Right ventricle myocardium inferior (tissue), 1 donor: ENCODE data around the gene LY6G5B. TPM values are rescaled to one million over a fixed set of nuclear protein-coding genes. Genes with fewer than 3 reads are reported as not detected.
A peak's percentile ranks its signal among the peaks of the same experiment; 100 is the strongest.

ENCODE experiments used
- ATAC-seq: fragments of 200-7000 bp; cut with Tn5 transposase; one replicate; pipeline ENCODE4 v1.9.1; 2020; ENCODE audit warnings: mild to moderate bottlenecking, moderate library complexity
- DNase-seq: peaks from one replicate; pipeline ENCODE4 v3.0.0; 2021; ENCODE audit errors: missing footprints
- intact Hi-C: fragments of 100-400 bp; cut with DNase I; formaldehyde crosslinking; loops from one replicate; pipeline ENCODE4 v1.11.0; 2022
- long read RNA-seq: library from polyadenylated mRNA; unstranded; transcript quantifications from one replicate; pipeline ENCODE4 v2.0.0, GENCODE V29; 2021
- total RNA-seq: library from RNA; stranded (reverse); fragmentation: NEBNext Ultra II Directional; extraction: Animal tissue kit (Norgen Biotek cat#: 25700); gene quantifications from one replicate; pipeline ENCODE4 v1.2.1, GENCODE V29; 2021
- donor health status: DM: no; HTN: yes; CAD: no; lungs with severe emphysema.

The LY6G5B gene
- total RNA-seq = 3.9 TPM
- long read RNA-seq = 0 reads

- no peak for ATAC-seq
- DNase-seq = no peak
- intact Hi-C loops = loop anchor here (5.0 to 10.0 kb wide), 2 partner anchors 163 to 505 kb away; partner anchors contain the start of genes AGPAT1 and RNF5
Observed at GRCh38 chr6:31669676-31670075, at the start of gene LY6G5B. LY6G5B (plus strand) TSS chr6:31669976; CDS start chr6:31670951, 975 bp downstream.

- intact Hi-C loops = loop anchor here (1.0 to 5.0 kb wide), 4 partner anchors 32 to 282 kb away; partner anchors contain the start of genes ABHD16A, BAG6, DDX39B and ZBTB12
- peak; percentile 90 for DNase-seq
Observed at GRCh38 chr6:31620586-31621319, 49.0 kb upstream of the LY6G5B start, which contains the start of gene PRRC2A. PRRC2A (plus strand) TSS chr6:31620715; CDS start chr6:31622790, 2,075 bp downstream.

GRCh38 chr6:31621320-31621939 is 48.3 kb upstream of the LY6G5B start:
- DNase-seq (no peak), ATAC-seq (no peak)
- intact Hi-C loops = loop anchor here (2.0 to 5.0 kb wide), 2 partner anchors 79 to 81 kb away; partner anchors contain the start of genes ABHD16A and DDX39B

More at GRCh38 chr6:31620586-31621319, 49.0 kb upstream of the LY6G5B start, which contains the start of gene PRRC2A:
- peak; percentile 42 for ATAC-seq

GRCh38 chr6:31621991-31622390 is 47.8 kb upstream of the LY6G5B start:
- intact Hi-C loops = loop anchor here (2.0 to 5.0 kb wide), 2 partner anchors 79 to 80 kb away; partner anchors contain the start of genes ABHD16A and DDX39B
- no peak for ATAC-seq

DNA sequence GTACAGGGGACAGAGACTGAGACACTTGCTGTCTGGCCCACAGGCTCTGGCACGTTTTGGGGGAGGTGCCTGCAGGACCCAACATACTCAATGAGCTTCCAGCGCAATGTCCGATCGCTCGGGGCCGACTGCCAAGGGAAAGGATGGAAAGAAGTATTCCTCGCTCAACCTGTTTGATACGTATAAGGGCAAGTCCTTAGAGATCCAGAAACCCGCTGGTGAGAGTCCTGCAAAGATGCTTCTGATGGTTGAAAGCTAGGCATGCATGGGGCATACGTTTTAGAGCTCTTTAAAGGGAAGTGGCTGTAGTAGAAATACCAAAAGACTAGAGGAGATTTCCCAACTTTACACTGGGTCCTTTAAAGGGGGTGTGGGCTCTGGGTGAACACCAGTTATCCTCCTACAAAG is 47.1 kb upstream of the LY6G5B start:
- DNase-seq = no peak
- intact Hi-C loops = loop anchor here (5.0 kb wide), 1 partner anchor 80 kb away; the partner anchor contains the start of gene ABHD16A
- no peak for ATAC-seq

More at GRCh38 chr6:31621991-31622390, 47.8 kb upstream of the LY6G5B start:
- no peak for DNase-seq

DNA sequence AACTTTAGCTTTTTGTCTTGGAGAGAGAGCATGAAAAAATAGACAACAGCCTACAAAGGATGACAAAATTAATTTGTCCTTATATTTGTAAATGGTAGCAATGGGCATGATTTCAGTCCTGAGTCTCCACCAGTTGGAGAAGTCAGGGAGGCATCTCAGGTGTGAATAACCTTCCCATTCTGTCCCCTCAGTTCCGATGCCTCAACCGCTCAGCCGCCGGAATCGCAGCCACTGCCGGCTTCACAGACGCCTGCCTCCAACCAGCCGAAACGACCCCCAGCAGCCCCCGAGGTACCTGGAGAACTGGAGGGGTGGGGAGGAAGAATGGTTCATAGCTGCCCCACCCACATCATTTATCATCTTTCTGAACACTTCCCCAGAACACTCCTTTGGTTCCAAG is 45.7 kb upstream of the LY6G5B start:
- DNase-seq = no peak
- ATAC-seq = no peak
- intact Hi-C loops = loop anchor here (5.0 kb wide), 1 partner anchor 78 kb away; the partner anchor contains the start of gene ABHD16A

GRCh38 chr6:31626952-31627351 is 42.8 kb upstream of the LY6G5B start:
- no peak for ATAC-seq
- no peak for DNase-seq
- intact Hi-C loops = no loop called here

- intact Hi-C loops = no loop called here
- DNase-seq (no peak), ATAC-seq (no peak)
Observed at GRCh38 chr6:31627690-31628287, 42.0 kb upstream of the LY6G5B start.

DNA sequence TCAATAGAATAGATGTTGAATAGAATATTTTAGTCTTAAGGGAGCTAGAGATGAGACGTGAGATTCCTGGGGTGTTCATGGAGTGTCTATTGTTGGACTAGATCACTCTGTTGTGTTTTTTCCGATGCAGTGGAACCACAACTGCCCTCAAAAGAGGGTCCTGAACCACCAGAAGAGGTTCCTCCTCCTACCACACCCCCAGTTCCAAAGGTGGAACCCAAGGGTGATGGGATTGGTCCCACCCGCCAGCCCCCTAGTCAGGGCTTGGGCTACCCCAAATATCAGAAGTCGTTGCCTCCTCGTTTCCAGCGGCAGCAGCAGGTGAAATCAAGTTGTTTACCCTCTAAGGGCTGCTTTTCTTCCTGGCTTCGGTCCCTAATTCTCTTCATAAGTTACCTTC is 40.8 kb upstream of the LY6G5B start:
- DNase-seq (no peak), ATAC-seq (no peak)
- intact Hi-C loops = no loop called here

GRCh38 chr6:31630177-31630934 is 39.4 kb upstream of the LY6G5B start:
- intact Hi-C loops = no loop called here
- ATAC-seq (no peak), DNase-seq (no peak)

- ATAC-seq = no peak
- intact Hi-C loops = no loop called here
Observed at GRCh38 chr6:31631209-31631608, 38.6 kb upstream of the LY6G5B start.

DNA sequence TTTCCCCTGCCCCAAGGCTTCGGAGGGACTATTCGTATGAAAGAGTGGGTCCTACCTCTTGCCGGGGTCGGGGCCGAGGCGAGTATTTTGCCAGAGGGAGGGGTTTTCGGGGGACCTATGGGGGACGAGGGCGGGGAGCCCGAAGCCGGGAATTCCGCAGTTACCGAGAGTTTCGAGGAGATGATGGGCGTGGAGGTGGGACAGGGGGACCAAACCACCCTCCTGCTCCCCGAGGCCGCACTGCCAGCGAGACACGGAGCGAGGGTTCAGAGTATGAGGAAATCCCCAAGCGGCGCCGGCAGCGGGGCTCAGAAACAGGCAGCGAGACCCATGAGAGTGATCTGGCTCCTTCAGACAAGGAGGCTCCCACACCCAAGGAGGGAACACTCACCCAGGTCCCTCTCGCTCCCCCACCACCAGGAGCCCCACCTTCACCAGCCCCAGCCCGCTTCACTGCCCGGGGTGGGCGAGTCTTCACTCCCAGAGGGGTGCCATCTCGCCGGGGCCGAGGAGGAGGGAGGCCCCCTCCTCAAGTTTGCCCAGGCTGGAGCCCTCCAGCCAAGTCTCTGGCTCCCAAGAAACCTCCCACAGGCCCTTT is 38.0 kb upstream of the LY6G5B start:
- no peak for ATAC-seq
- no peak for DNase-seq
- intact Hi-C loops = no loop called here

More at GRCh38 chr6:31631209-31631608, 38.6 kb upstream of the LY6G5B start:
- DNase-seq = no peak

GRCh38 chr6:31632279-31632946 is 37.4 kb upstream of the LY6G5B start:
- DNase-seq = no peak
- intact Hi-C loops = no loop called here
- no peak for ATAC-seq

DNA sequence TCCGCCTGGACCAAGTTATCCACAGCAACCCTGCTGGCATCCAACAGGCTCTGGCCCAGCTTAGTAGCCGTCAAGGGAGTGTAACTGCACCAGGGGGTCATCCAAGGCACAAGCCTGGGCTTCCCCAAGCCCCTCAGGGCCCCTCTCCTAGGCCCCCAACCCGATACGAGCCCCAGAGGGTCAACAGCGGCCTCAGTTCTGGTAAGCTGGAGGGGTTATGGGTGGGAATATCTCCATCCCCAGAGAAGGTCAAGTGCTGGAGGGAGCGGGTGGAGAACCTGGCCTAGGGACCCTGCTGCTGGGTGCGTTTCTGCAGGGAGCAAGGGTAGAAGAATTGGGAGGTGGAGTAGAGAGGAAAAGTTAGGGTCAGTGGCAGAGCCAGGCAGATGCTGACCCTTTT is 36.3 kb upstream of the LY6G5B start:
- intact Hi-C loops = no loop called here
- ATAC-seq (no peak), DNase-seq (no peak)

DNA sequence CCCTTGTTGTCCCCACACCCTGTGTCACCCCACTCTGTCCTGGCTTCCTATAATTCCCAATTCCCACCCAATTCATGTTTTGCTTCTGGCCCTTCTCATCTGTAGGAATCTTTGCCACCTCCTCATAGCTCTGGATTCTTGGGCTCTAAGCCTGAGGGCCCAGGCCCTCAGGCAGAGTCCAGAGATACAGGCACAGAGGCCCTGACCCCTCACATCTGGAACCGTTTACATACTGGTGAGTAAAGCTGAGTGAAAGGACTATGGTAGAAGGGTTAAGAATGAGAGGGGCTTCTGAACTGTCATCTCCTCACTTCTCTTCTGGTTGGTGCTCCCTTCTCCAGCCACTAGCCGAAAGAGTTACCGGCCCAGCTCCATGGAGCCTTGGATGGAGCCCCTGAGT is 35.6 kb upstream of the LY6G5B start:
- DNase-seq (no peak), ATAC-seq (no peak)
- intact Hi-C loops = no loop called here

DNA sequence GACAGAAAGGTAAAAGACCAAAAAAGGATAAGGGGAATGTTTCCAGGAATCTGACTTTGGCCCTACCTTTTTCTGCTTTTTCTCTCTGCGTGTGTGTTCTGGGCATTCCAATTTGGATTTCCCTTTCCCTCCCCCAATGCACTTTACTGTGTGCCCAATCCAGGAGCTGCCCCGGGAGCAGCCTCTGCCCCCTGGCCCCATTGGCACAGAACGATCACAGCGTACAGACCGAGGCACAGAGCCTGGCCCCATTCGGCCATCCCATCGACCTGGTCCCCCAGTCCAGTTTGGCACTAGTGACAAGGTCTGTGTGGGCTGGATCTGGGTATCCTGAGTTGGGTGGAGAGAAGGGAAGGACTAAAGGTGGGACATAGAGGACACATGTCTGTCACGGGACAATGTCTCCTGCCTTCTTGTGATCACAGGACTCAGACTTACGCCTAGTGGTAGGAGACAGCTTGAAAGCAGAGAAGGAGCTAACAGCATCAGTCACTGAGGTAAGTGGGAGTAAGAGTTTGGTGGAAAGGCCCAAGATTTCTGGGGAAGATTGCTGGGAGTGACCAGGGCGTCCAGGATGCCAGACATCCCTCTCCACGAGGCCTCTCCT is 34.7 kb upstream of the LY6G5B start:
- intact Hi-C loops = no loop called here
- no peak for ATAC-seq
- DNase-seq = no peak
